HCT116 (cell line): ENCODE results near the gene CCHCR1.
"Not testable (repeated sequence)": the region's sequence is repeated elsewhere in the genome, so short reads cannot be mapped to it uniquely, and the experiment has no call there.

Source experiments
- CEBPB ChIP-seq: IDR thresholded peaks from 2 replicates; pipeline ENCODE4 v1.6.1; 2012; ENCODE audit warnings: low read depth
- EGR1 ChIP-seq: IDR thresholded peaks from 2 replicates; pipeline ENCODE4 v1.6.1; 2012; ENCODE audit warnings: low read depth
- EZH2 ChIP-seq: fragments of 200-600 bp; sonication (generic); IDR thresholded peaks from 2 replicates; pipeline ENCODE4 v1.6.1; 2017; ENCODE audit warnings: antibody characterized with exemption, mixed run types
- EZH2phosphoT487 ChIP-seq: fragments of 200-600 bp; IDR thresholded peaks from 2 replicates; pipeline ENCODE4 v1.6.1; 2018; ENCODE audit warnings: antibody characterized with exemption, borderline replicate concordance
- FOSL1 ChIP-seq: IDR thresholded peaks from 2 replicates; pipeline ENCODE4 v1.6.1; 2012; ENCODE audit warnings: low read depth
- POLR2A ChIP-seq: IDR thresholded peaks from 2 replicates; pipeline ENCODE4 v1.7.0; 2011; ENCODE audit warnings: borderline replicate concordance; ENCODE audit not compliant: insufficient read depth, insufficient read length; ENCODE audit errors: extremely low read depth
- POLR2AphosphoS5 ChIP-seq: IDR thresholded peaks from 2 replicates; pipeline ENCODE4 v1.6.1; 2011; ENCODE audit warnings: mild to moderate bottlenecking, low read depth, low read length, moderate library complexity
- SIN3A ChIP-seq: IDR thresholded peaks from 2 replicates; pipeline ENCODE4 v1.6.1; 2012; ENCODE audit warnings: low read depth
- SP1 ChIP-seq: IDR thresholded peaks from 2 replicates; pipeline ENCODE4 v1.6.1; 2012; ENCODE audit warnings: low read depth
- ZNF274 ChIP-seq: fragments of 200-500 bp; sonication (Bioruptor generic); IDR thresholded peaks from 2 replicates; pipeline ENCODE4 v1.6.1; 2014; ENCODE audit warnings: mild to moderate bottlenecking, low read depth, low read length, inconsistent platforms
- TF ChIP-seq, protein P1 (sequence below): IDR thresholded peaks from 2 replicates; pipeline ENCODE4 v1.6.1; 2012
- TF ChIP-seq, protein P2 (sequence below), 3 experiments: fragments of 200-600 bp in 1 of 3; sonication (generic) in 1 of 3; IDR thresholded peaks in 2 of 3; conservative IDR thresholded peaks in 1 of 3; 2 replicates each; pipeline ENCODE4 v1.5.1; 2012 to 2017; ENCODE audit warnings: low read depth in 2 of 3, low read length in 2 of 3, antibody characterized with exemption in 1 of 3, borderline replicate concordance in 1 of 3, control low read depth in 1 of 3, mild to moderate bottlenecking in 1 of 3, mixed read lengths in 1 of 3, mixed run types in 1 of 3, moderate library complexity in 1 of 3; ENCODE audit not compliant: insufficient read depth in 1 of 3
- TF ChIP-seq, protein P3 (sequence below): IDR thresholded peaks from 2 replicates; pipeline ENCODE4 v1.6.1; 2012; ENCODE audit warnings: low read depth

DNA sequence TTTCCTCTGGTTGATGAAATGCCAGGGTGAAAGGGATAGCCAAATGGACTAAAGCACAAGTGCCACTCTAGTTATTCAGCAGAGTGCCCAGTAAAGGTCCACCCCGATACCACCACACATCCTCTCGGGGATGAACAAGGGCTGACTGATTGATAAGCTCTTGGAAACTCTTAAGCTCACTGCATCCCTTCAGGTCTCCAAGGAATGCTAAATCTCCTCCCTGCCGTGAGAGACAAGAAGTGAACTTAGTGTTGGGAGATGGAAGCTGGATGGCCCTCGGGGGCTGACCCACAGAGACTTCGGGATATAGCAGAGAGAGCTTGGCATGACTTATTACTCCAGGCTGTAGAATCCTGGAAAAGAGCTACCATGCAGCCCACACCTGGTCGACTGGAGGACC lies 26.3 kb upstream of the CCHCR1 start:
- not testable (repeated sequence) for TF ChIP-seq POLR2AphosphoS5, EZH2phosphoT487, ZNF274, SP1, FOSL1, EZH2, POLR2A, EGR1, SIN3A, CEBPB
- TF ChIP-seq, protein P1, sequence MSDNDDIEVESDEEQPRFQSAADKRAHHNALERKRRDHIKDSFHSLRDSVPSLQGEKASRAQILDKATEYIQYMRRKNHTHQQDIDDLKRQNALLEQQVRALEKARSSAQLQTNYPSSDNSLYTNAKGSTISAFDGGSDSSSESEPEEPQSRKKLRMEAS = not testable (repeated sequence)
- TF ChIP-seq, protein P2, sequence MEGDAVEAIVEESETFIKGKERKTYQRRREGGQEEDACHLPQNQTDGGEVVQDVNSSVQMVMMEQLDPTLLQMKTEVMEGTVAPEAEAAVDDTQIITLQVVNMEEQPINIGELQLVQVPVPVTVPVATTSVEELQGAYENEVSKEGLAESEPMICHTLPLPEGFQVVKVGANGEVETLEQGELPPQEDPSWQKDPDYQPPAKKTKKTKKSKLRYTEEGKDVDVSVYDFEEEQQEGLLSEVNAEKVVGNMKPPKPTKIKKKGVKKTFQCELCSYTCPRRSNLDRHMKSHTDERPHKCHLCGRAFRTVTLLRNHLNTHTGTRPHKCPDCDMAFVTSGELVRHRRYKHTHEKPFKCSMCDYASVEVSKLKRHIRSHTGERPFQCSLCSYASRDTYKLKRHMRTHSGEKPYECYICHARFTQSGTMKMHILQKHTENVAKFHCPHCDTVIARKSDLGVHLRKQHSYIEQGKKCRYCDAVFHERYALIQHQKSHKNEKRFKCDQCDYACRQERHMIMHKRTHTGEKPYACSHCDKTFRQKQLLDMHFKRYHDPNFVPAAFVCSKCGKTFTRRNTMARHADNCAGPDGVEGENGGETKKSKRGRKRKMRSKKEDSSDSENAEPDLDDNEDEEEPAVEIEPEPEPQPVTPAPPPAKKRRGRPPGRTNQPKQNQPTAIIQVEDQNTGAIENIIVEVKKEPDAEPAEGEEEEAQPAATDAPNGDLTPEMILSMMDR (IDR thresholded peaks at IDR 0.05 in 2 of 3, conservative IDR thresholded peaks at IDR 0.05 in 1 of 3; ENCODE audit: borderline replicate concordance in 1 of 3, insufficient read depth in 1 of 3, low read depth in 2 of 3, low read length in 2 of 3) = not testable (repeated sequence)
- TF ChIP-seq, protein P3, sequence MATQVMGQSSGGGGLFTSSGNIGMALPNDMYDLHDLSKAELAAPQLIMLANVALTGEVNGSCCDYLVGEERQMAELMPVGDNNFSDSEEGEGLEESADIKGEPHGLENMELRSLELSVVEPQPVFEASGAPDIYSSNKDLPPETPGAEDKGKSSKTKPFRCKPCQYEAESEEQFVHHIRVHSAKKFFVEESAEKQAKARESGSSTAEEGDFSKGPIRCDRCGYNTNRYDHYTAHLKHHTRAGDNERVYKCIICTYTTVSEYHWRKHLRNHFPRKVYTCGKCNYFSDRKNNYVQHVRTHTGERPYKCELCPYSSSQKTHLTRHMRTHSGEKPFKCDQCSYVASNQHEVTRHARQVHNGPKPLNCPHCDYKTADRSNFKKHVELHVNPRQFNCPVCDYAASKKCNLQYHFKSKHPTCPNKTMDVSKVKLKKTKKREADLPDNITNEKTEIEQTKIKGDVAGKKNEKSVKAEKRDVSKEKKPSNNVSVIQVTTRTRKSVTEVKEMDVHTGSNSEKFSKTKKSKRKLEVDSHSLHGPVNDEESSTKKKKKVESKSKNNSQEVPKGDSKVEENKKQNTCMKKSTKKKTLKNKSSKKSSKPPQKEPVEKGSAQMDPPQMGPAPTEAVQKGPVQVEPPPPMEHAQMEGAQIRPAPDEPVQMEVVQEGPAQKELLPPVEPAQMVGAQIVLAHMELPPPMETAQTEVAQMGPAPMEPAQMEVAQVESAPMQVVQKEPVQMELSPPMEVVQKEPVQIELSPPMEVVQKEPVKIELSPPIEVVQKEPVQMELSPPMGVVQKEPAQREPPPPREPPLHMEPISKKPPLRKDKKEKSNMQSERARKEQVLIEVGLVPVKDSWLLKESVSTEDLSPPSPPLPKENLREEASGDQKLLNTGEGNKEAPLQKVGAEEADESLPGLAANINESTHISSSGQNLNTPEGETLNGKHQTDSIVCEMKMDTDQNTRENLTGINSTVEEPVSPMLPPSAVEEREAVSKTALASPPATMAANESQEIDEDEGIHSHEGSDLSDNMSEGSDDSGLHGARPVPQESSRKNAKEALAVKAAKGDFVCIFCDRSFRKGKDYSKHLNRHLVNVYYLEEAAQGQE = not testable (repeated sequence)
